HG02885 (cell line): Measurements from ENCODE around the gene TRAPPC5.

Source experiments
- ATAC-seq: cut with Tn5 transposase; IDR thresholded peaks from one replicate; pipeline ENCODE4 v1.9.1; 2021; ENCODE audit warnings: mild to moderate bottlenecking; ENCODE audit not compliant: unreplicated experiment, poor library complexity

Gene TRAPPC5

DNA sequence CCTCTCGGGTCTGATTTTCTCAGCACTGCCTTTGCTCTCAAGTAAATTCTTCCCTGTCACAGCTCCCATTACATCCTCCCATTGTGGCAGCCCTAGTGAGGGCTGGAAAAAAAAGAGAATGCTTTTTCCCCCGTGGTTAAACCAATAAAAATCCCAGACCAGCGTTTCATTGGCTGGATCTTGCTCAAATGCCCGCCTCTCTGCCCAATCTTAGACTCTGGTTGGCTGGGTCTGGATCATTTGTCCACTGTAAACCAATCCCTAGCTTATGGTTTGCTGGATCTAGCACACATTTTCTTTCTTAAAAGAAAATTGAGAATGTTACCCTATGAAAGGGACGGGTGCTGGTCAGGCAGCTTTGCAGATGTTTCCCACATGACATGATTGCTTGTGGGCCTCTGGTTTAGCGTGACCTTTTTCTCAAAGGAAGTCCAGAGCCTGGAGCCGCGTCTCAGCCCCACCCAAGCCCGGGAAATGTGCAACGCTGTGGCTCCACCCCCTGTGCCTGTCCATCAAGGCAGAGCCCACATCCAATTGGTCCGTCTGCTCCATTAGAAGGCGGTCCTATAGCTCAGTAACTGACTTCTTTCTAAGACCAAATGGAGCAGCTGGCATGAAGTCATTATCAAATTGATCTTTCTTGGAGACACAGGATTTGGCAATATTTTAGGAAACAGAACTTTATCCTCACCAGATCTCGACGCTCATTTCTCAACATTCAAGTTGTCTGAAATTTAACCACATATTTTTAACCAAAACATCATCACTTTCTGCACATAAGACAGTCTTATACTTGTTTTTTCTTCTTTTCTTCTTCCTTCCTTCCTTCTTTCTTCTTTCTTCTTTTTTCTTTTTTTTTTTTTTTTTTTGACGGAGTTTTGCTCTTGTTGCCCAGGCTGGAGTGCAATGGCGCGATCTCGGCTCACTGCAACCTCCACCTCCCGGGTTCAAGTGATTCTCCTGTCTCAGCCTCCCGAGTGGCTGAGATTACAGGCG is 6.3 kb upstream of the TRAPPC5 start:
- no peak for ATAC-seq

DNA sequence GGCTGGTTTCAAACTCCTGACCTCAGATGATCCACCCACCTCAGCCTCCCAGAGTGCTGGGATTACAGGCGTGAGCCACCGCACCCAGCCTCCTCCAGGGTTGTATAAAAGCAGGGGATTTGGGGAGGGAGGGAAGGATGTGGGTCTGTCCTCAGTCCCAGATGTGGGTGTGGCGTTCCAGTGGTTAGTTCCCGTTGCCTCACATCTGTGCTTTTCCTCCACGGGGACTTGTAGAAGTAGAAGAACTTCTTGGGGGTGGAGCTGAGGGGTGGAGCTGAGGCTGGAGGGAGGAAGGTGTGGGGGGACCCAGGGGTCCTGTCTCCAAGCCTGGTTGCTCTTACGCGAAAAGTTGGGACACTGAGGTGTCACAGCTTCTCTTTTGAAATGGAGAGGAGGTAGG is 4.3 kb upstream of the TRAPPC5 start:
- ATAC-seq = no peak

DNA sequence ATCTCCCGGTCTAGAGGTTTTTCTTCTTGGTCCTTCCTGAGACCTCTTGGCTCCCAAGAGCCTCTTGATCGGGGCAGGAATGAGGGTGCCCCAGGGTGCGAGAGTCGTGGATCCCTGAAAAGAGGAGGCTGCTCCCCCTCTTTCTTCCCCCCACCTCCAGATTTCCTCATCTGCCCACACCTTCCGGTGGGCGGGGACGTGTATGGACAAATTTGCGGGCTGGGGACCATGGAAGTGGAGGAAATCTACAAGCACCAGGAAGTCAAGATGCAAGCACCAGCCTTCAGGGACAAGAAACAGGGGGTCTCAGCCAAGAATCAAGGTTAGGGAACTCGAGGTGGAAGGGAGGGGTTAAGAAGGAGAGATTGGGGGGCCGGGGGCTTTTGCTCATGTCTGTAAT is 3.8 kb upstream of the TRAPPC5 start, which contains the start of gene MCEMP1:
MCEMP1 (plus strand) TSS at position 237 of the 400 bp plus-strand sequence; CDS start at position 268, 31 bp downstream.
- ATAC-seq = no peak

DNA sequence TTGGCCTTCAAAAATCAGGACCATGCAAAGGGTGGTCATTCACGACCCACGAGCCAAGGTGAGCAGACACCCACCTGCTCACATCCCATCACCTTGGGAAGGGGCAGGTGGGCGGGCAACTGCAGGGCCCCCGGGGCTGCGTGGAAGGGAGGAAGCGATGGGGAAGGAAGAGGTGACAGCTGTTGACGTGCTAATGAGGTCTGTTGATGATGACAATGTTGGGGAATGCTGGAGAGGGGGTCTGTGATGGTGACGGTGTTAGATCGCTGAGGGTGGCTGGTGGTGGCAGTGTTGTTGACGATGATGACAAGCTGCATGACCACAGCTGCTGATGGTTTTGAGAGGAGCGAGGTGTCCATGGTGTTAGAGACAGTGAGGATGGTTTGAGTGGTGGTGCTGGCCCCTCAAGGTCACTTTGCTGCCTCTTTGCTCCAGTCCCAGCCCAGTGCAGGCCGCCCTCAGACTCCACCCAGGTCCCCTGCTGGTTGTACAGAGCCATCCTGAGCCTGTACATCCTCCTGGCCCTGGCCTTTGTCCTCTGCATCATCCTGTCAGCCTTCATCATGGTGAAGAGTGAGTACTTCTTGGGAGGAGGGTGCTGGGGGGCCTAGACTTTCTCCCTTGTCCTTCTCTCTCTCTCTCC is 2.8 kb upstream of the TRAPPC5 start:
- no peak for ATAC-seq

DNA sequence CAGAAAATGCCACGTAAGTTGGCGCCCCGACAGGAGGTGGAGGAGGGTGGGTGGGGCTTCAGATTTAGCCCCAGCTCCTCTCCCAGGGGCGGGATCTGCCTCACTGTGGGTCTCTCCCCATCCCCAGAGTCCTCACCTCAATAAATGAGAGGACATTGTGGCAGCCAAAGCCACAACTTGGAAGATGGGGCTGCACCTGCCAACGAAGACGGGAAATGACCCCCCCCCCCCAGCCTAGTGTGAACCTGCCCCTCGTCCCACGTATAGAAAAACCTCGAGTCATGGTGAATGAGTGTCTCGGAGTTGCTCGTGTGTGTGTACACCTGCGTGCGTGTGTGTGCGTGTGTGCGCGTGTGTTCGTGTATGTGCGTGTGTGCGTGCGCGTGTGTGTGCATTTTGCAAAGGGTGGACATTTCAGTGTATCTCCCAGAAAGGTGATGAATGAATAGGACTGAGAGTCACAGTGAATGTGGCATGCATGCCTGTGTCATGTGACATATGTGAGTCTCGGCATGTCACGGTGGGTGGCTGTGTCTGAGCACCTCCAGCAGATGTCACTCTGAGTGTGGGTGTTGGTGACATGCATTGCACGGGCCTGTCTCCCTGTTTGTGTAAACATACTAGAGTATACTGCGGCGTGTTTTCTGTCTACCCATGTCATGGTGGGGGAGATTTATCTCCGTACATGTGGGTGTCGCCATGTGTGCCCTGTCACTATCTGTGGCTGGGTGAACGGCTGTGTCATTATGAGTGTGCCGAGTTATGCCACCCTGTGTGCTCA is 1.5 kb upstream of the TRAPPC5 start:
- ATAC-seq = peak; percentile 58

DNA sequence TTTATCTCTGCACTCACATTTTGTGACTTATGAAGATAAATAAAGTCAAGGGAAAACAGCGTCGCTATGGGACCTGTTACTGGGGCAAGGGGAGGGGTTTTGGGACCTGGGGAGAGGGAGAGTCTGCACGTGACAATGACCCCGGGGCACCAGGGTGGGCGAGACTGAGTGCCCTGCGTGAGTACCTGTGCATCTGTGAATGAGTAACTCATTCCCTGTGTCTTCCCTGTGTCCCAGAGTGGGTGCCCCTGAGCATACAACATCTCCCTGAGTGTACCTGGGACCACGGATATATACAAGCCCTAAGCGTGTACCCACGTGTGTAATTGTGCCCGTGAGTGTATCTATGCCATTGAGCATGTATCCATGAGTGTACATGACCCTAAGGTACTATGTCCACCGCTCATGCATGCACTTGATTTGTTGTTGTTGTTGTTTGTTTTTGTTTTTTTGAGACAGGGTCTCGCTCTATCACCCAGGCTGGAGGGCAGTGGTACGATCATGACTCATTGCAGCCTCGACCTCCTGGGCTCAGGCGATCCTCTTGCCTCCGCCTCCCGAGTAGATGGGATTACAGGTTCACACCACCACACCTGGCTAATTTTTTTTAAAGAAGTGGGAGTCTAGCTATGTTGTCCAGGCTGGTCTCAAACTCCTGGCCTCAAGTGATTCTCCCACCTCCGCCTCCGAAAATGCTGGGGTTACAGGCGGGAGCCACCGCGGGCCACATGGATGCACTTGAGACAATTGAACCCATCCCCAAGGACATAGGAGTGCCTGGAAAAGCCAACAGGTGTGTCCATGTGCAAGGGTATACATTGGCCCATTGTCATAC is 645 bp upstream of the TRAPPC5 start:
- ATAC-seq = no peak

DNA sequence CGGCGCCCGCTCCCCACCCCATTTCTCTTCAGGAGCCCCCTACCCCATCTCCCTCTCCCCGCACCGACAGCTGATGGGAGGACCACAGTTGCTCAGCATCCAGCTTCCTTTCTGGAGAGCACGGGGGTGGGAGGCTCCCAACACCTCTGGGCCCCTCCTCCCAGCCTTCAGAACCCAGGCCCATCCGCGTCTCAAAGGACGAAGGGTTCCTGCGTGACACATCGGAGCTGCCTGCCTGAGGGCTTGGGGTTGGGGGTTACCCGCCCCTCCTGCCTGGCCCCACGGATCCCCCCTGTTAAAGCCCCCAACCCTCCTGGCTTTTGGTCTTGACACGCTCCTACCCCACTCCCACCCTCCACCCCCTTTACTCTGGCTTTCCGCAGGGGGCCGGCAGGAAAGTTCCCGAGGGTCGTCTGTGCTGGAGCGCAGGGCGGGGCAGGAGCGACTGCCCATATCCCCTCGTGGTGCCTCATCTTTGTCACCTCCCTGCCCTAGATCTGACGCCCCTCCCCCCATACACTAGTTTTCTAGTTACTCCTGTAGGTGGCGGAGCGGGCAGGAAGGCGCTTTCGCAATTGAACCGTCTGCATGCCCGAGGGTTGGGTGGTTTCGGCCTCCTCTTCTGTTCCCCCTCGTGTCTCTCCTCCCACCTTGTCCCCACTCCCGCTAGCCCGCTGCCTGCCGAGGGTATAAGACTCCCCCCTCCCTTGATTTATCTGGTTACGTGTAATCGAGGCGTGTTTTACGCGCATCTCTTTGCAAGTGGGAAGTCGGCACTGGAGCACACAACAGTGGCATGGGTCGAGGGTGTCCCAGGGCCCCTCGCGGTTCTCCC is 924 bp downstream of the TRAPPC5 start:
- no peak for ATAC-seq

DNA sequence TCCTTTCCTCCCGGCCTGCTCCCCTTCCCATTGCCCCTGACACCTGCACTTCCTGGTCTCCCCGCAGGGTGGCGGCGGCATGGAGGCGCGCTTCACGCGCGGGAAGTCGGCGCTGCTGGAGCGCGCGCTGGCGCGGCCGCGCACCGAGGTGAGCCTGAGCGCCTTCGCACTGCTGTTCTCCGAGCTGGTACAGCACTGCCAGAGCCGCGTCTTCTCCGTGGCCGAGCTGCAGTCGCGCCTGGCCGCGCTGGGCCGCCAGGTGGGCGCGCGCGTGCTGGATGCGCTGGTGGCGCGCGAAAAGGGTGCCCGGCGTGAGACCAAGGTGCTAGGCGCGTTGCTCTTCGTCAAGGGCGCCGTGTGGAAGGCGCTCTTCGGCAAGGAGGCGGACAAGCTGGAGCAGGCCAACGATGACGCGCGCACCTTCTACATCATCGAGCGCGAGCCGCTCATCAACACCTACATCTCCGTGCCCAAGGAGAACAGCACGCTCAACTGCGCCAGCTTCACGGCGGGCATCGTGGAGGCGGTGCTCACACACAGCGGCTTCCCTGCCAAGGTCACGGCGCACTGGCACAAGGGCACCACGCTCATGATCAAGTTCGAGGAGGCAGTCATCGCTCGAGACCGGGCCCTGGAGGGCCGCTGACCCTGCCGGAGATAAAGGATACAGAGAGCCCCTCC is 1.7 kb downstream of the TRAPPC5 start:
- no peak for ATAC-seq

DNA sequence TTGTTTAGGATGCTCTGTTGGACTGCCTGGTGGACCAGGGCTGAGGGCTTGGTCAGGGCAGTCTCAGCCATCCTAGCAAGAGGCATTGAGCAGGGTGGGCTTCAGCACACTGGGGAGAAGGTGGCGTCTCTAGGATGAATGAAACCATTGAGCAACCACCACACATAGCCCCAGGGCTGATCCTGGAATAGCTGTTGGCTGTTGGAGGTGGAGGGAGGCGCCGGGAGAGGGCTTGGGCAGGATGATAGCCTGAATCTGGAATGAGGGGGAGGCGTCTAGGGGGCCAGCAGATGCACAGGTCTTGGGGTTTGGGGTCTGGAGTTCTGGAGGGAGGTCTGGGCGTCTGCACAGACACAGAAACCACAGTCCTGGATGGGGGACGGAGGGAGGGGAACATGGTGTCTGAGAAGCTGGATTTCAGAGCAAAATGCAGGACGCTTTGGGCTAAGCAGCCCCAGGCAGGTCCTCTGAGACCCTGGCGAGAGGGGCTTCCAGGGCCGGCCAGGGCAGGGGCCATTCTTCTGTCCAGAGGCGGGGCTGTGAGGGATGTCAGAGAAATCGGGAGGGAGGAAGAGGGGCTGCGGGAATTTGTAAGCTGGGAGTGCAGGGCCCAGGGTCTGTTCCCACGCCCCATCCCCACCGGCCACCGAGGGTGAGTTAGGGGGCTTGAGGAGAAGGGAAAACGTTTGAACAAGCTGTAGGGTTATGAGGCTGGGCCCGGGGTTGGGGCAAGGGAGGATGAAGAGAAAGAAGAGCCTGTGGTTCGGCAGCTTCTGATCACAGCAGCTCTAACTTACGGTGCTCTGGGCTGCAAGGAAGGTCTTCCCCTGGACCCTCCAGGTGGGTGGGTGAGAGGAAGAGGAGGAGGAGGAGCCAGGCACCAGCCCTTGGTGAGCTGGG is 5.2 kb downstream of the TRAPPC5 start:
- ATAC-seq = no peak

DNA sequence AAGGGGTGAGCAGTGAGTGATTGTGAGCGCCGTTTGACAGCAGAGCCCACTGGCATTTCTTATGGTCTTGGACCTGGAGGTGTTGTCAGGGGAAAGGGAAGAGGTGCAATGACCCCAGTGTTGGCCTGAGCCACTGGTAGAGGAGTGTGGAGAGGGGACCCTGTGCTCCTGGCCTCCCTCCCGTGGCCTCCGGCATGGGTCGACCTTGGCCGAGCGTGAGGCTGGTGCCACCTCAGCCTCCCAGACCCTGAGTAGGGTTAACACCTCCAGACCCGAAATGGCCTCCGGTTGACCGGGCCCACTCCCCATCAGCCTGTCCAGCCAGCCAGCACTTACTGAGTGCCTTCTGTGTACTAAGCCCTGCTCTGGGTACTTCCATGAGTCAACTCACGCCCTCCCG is 6.5 kb downstream of the TRAPPC5 start:
- no peak for ATAC-seq

DNA sequence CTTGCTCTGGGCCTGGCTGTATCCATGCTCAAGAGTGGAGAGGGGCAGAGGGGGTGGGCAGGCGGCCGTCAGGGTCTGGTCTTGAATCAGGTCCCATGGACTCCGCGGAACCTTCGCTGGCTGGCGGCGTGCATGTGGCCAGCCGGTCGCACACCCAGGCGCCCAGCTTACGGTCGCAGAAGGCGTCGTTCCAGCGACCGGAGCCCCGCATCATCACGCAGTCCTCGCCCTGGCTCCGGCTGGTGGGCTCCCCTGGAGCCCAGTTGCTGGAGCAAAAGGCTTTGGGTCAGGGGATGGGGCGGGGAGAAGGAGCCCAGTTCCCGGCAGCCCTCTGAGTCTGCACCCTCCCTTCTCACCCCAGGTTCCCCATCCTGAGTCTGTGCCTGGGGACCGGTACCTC is 8.5 kb downstream of the TRAPPC5 start:
- no peak for ATAC-seq

DNA sequence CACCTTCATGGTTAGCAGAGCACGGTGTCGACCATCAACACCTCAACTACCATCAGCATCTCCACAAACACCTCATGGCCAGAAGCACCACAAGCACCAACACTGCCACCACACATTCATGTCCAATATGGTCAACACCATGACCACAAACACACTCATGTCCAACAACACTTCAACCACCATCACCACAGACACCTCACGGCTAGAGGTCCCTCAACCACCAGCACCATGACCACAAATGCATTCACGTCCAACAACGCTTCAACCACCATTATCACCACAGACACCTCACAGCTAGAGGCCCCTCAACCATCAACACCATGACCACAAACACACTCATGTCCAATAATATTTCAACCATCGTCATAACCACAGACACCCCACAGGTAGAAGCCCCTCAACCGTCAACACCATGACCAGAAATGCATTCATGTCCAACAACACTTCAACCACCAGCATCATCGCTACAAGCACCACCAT is 10.2 kb downstream of the TRAPPC5 start:
- ATAC-seq = no peak

DNA sequence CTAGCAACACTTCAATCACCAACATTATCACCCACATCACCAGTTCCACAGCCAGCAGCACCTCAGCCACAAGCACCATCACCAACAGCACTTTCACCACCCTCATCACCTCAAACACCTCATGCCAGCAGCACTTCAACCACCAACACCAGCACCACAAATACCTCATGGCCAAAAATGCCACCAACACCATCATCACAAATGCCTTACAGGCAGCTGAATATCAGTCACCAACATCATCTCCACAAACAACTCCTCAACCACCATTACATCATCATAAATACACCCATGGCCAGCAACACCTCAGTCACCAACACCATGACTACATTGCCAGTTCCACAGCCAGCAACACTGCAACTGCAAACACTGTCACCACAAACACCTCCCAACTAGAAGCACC is 10.9 kb downstream of the TRAPPC5 start:
- no peak for ATAC-seq

DNA sequence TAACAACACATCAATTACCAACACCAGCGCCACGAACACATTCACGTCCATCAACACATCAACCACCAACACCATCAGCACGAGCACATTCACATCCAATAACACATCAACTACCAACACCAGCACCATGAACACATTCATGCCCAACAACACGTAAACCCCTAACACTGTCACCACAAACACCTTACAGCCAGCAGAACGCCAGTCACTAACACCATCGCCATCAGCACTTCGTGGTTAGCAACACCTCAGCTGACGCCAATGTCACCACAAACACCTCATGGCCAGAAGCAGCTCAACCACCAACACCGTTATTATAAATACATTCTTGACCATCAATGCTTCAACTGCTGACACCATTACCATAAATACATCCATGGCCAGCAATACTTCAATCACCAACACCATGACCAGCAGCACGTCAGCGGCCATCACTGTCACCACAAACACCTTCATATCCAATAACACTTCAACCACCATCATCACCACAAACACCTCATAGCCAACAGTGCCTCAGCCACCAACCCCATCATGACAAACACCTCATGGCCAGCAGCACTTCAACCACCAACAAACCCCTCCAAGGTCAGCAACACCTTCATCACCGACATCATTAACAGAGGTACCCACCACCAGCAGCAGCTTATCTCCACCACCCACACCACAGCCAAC is 11.9 kb downstream of the TRAPPC5 start:
- no peak for ATAC-seq

DNA sequence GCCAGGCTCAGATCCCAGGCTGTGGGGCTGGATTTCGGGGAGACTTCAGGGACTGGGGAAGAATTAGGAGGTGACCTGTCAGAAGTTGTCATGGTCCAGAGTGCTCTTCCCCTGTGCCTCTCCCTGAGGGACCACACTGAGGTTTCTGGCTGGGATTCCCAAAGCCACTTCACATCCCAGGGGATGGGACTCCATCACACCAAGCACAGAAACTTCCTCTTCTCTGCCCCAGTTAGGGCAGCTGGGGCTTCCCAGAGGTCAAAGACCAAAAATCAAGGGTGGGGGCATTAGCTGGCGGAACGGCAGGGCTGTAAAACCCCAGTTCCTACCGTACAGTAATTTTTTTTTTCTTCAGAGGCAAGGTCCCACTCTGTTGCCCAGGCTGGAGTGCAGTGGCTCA is 13.9 kb downstream of the TRAPPC5 start:
- ATAC-seq = no peak

DNA sequence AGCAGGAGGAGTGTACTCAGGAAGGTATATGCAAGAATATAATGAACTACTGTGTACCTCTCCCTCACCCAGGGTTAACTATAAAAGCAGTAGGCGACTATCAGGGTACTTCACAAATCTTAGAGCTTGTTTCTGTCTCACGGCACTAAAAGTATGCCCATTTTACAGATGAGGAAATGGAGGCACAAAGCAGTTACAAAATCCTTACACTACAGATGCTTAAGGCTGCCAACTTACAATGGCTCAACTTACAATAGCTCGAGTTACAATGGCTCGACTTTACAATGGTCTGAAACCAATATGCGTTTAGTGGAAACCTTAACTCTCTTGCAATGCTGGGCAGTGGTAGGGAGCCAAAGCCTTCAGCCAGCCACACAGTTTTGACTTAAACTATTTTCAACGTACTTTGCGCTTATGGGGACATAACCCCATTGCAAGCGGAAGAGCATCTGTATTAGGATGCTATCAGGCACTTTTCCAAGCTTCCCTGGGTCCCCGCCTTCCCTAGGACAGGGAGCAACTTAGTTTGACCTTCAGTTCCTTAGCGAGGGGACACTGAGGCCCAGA is 17.2 kb downstream of the TRAPPC5 start:
- no peak for ATAC-seq
